ENCODE results near the gene POLE4.

Gene POLE4, protein sequence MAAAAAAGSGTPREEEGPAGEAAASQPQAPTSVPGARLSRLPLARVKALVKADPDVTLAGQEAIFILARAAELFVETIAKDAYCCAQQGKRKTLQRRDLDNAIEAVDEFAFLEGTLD

DNA sequence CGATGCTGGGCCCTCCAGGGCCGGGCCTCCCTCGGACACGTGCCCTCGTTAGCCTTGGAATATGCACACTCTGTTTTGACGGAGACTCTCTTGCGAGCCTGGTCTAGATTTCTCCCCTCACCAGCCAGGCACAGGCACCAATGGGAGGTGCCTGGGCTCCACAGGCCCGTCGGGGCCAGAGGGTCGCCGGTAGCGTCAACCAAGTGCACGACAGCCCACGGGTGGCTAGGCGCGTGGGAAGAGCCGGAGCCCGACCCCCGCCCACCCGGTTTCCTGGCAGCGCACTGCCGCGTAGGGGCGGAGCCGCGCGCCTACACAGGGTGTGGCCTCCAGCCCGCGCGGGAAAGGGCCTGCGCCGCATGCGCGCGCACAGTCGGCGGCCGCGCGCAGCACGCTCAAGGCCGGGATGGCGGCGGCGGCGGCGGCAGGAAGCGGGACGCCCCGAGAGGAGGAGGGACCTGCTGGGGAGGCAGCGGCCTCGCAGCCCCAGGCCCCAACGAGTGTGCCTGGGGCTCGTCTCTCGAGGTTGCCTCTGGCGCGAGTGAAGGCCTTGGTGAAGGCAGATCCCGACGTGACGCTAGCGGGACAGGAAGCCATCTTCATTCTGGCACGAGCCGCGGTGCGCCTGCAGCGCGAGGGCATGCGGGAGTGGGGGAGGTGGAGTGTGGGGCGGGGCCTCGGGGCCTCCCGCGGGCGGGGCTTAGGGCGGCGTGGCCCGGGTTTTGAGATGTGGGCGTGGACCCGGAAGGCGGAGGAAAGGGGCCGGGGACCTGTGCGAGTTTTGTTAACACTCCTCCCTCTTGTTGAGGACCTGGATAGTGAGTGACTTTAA lies at the start of gene POLE4:
Gene POLE4 (plus strand): TSS at position 370 of the 832 bp plus-strand sequence. CDS start 37 bp downstream, at position 407.
- FAIRE-seq: peak; percentile 95

DNA sequence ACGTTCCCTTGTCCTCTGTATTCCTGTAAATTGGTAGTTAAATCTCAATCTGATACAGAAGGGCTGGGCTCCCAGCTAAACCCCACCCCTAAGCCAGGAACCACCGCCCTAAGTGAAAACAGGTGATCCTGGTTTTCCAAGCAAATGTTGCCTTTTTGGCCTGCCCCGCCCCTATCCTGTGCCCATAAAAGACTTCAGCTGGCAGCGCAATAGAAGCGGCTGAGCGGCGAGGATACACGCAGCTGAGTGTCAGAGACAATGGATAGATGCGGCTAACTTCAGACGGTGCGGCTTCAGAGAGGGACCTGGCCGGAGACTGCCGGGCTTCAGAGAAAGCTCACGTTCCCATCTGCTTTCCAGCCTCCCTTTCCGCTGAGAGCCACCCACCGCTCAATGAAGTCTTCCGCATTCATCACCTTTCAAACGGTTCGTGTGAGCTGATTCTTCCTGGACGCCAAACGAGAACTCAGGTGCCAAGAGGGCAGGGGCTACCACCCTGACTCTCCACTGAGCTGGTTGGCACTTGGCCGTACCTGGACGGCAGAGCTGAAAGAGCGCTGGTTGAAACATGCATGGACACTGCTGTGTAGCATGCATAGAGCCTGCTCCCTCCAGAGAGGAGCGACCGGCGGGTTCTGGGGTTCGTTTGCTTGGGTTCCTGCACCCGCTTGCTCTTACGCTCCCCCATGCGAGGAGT lies 49.5 kb upstream of the POLE4 start:
- DNase-seq (ENCODE audit: insufficient read length, low spot score): no peak
- no peak for FAIRE-seq

More for the DNA sequence above, at the start of gene POLE4:
- peak; percentile 86 for DNase-seq (ENCODE audit: insufficient read length, low spot score)

DNA sequence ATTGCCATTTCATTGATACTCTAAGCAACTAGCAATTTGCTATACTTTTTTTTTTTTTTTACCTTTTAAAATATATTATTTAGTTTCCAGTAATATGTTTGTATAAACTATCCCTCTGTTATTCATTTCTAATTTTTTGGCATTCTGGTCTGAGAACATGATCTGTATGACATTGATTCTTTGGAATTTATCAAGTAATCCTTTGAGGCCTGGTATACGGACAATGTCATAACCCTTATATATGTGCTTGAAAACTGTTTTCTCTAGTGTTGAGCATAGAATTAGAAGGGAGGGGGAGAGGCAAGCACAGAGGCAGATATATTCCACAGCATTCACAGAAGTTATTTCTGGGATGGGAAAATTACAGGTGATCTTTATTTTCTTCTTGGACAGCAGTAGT lies 48.2 kb upstream of the POLE4 start:
- no peak for FAIRE-seq
- no peak for DNase-seq (ENCODE audit: insufficient read length, low spot score)

DNA sequence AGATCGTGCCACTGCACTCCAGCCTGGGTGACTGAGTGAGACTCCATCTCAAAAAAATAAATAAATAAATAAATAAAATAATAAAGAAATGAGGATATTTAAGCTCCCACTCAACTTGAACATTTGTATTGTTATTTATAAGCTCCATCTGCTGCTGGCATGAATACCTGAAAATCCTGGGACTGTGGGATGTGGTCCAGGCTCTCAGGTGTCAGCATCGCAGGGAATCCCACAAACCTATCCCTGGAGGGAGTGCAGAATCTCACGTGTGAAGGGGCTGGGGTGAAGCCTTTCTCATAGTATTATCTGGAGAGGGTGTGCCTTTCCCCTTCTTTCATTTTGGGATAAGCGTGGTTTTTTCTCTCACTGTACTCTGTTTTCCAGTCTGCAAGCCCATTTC lies 47.4 kb upstream of the POLE4 start:
- no peak for DNase-seq (ENCODE audit: insufficient read length, low spot score)

DNA sequence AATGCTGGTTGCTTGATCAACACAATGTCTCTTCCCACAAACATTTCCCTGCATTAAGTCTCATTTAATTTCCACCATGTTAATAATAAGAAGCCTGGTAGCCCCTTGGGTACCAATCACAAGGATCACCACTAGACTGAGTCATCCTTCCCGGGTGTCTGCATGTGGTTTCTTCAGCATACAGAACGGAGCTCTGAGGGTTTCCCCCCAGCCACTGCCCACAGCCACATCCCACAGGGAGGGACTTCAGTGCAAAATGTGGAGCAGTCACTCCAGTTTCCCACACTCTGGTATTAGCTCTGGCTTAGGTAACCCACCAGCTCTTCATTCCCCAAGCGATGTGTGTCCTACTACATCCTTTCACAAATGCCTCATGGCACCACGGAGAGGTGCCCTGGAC lies 42.7 kb upstream of the POLE4 start:
- no peak for FAIRE-seq
- no peak for DNase-seq (ENCODE audit: insufficient read length, low spot score)

More for the DNA sequence above, 47.4 kb upstream of the POLE4 start:
- FAIRE-seq: no peak

DNA sequence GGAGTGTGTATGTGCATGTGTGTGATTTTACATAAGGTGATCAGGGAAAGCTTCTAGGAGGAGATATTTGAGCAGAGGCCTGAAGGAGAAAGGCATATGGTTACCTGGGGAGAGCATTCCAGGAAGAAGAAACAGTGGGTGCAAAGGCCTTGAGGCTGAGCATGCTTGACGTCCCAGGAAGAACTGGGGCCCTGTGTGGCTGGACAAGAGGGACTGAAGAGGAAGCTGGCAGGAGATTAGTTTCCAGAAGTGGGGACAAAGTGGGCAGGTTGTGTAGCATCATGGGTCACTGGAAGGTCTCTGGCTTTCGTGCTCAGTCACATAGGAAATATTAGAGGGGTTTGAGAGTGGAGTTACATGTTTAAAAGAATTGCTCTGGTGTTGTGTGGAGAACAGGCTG lies 42.0 kb upstream of the POLE4 start:
- FAIRE-seq: no peak

DNA sequence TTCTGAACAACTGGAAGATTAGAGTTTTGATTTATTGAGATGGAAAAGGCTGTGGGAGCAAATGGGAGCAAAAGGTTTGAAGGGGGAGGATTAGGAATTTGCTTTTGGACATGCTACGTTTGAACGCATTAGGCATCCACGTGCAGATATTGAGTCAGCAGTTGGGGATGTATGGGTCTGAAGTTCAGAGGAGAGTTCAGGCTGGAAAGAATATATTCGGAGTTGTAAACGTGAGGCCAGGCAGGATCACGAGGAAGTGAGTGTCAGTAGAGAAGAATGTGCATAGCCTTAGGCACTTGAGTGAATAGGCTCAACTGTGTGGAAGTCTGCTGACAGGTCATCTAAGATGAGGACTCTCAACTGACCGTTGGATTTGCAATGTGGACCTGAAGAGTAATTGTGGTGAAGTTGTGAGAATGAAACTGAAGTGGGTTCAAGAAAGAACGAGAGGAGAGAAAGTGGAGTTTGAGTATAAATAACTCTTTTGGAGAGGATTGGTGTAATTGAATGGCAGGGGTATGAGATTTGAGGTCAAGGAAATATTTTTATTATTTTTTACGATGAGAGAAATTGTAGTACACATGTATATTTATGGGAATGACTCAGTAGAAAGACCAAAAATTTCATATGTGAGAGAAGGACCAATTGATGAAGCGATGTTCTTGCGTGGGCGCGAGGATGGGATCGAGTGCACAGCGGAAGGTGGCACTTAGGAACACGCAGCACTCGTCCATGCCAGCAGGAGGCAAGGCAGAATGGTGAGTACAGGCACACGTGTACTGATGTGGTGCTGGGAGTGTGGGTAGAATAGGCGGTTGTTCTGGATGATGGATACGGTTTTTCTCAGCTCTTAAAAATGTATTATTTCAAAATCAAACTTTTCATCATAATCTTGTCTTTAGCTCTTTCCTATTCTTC lies 40.5 kb upstream of the POLE4 start:
- FAIRE-seq (peak; percentile 96), DNase-seq (ENCODE audit: insufficient read length, low spot score) (peak; percentile 89)

More for the DNA sequence above, 42.0 kb upstream of the POLE4 start:
- no peak for DNase-seq (ENCODE audit: insufficient read length, low spot score)

DNA sequence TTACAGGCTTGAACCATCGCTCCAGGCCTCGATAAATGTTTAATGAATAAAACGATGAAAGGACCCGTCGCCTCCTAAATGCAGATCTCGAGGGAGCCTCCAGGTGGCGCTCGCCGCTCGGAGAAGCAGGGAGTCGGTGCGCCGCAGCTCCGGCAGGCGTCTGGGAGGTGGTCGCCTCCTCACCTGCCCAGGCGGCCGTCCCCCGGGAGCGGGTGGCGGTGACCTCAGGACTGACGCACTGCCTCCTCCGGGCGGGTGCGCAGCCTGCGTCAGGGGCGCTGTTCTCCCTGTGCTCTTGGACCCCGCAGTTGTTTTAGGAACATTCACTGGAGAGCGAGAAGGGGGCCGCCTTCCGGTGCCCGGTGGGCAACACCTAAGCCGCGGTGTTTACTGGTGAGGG lies 38.6 kb upstream of the POLE4 start:
- DNase-seq (ENCODE audit: insufficient read length, low spot score) (no peak), FAIRE-seq (no peak)

DNA sequence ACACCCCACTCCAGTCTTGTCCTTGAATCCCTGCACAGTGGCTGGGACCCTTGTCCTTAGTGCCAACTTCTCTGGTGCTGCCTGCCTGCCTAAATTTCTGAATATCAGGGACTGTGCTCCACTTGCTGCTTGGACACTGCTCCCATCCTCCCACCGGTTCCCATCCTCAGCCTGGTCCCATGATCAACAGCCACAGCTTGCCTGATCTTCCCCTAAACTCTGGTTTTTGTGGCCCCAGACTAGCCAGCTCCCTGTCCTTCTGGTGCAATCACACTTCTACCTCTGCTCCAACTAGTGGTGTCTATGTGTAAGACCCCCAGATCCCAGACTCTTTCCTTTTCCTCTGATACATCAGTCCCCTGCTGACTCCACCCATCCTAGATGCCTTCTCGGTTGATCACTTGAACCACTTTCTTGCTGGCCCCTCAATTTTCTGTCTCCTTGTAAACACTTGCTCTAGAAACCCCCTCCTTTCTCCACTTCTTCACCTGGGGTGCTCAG lies 37.2 kb upstream of the POLE4 start:
- DNase-seq (ENCODE audit: insufficient read length, low spot score) (no peak), FAIRE-seq (no peak)

DNA sequence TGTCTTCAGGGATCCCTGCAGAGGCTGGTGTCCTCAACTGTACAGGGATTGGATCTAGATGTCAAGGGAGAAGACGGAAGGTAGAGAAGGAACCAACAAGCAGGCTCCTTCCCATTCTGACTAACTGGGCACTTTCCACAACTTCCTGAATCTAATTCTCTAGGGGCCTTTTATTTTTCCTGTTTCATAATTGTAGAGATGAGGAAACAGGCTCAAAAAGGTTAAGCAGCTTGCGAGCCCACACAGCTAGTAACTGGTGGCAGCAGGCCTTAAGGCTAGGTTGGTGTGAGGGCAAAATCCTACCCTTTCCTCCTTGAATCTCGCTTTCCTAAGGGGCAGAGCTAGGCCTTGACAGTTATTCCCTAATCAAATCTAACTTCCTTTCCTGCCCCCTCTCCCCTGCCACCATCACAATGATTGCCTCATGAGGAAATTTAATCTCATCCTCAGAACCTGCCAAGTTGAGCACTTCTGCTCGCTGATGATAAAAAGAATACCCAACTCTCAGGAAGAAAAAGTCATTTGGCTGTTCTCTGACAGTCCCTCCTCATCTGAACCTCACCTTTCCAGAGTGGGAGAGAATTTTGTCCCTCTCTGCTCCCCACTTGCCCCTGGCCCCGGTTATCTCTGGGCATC lies 35.7 kb upstream of the POLE4 start:
- FAIRE-seq: no peak

DNA sequence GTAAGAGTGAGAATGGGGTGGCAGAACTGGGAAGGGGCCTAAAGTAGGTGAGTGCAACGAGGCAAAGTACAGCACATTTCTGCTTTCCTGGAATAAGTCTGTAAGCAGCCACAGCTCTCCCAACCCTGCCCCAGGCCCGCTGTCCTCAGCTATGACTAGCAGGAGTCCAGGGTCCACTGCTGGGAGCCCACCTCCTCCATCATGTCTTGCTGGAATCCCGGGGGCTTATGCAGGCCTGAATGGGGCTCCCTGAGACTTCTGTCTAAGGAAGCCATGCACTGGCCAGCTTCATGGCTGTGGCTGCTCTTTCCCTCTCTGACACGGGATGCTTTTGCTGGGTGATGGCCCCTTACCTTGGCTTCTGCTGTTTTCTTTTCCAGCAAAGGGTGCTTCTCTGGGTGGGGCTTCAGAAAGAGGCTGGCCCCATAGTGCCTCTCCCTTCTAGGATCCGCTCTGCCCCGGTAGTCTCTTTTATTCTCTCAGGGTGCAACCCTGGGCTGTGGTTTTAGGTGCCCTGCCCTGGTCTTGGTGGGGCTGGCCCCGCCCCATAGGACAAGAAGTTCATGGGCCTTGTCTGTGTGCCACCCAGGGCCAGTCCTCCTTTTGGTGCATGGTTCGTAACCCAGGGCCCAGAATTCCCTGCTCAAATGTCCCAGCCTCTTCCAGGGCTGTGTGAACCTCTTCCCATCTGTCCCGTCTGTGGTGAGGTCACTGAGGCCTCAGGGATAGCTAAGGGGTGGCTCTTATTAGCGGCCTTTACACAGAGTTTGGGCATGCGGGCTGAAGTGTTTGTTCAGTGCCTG lies 33.8 kb upstream of the POLE4 start:
- DNase-seq (ENCODE audit: insufficient read length, low spot score) (no peak), FAIRE-seq (no peak)

More for the DNA sequence above, 35.7 kb upstream of the POLE4 start:
- DNase-seq (ENCODE audit: insufficient read length, low spot score): no peak

DNA sequence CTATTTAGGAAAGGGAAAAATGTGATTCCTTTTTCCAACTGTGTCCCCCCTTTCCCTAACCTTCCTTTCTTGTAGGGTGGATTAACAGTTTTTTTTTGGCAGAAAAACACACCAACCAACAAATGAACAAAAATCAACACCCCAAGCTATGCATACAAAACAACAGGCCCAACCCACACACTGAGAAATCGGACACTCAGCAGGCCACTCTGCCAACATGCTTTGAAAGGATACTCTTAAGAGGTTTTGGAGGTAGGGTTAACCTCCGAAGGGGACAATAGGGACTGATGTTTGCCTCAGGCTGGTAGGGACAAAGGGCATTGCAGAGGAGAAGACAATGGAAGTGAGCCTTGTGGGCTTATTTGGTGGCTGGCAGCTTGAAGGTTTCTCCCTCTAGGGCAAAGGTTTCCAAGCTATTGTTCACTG lies 33.1 kb upstream of the POLE4 start:
- FAIRE-seq (no peak), DNase-seq (ENCODE audit: insufficient read length, low spot score) (no peak)

DNA sequence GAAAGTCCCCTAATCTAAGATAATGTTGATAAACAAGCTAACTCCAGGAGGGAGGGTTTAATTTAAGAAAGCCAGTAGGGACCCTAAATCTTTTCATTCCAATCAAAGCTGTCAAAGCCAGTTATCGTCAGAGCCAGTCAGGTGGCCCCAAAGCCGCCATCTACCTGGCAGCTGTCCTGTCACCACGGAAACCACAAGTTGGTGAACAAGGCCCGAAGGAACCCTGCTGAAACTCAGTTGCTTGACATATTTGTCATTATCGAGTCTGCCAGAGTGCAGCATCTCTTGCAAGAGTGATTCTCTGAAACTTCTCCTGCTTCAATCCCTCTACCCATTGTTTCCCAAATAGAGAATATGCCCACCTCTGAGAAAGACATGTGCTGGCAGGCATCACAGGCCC lies 30.8 kb upstream of the POLE4 start:
- DNase-seq (ENCODE audit: insufficient read length, low spot score) (no peak), FAIRE-seq (no peak)

DNA sequence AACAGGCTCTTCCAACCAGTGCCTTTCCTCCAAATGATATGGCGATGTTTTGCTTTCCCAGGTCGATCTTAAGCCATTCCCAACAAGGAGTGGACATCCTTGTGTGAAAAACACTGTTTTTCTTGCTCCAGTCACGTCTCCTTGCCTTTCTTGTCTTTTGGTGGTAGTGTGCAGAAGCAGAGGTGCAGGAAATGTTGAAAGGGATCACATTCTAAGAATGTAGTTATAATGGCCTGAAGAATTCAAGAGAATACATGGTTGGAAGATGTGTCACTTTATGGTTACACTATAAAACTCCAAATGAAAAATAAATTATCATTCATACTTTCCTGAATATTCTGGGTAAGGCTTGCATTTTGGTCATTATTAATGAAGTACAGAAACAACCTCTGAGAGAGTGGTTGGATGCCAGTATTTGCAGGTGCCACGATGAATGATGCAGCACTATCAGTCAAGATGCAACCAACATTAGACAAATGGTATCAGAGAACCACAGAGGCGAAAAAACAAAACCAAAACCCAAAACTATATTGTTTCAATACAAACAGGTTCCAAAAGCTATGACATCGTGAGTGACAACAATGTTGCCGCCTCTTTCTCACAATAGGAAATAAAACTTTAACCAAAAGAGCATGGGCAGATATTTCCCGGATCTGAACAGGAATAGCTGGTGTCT lies 27.5 kb upstream of the POLE4 start:
- no peak for FAIRE-seq
- no peak for DNase-seq (ENCODE audit: insufficient read length, low spot score)

DNA sequence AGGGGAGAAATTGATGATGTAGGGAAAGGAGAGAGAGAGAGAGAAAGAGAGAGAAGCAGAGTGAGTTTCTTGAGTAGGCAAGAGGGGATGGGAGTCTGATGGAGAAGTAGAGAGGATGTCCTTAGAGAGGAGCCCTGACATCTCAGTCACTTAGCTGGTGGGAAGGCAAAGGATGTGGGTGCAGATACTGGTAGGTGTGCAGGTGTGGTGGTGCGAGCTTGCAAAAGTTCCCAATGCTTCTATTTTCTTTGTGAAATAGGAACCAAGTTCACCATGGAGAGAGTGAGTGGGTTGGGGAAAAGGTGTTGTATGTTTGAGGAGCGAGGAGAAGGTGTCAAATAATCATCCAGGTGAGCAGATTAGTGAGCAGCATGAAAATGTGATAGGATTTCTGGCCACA lies 26.5 kb upstream of the POLE4 start:
- no peak for DNase-seq (ENCODE audit: insufficient read length, low spot score)
- no peak for FAIRE-seq

DNA sequence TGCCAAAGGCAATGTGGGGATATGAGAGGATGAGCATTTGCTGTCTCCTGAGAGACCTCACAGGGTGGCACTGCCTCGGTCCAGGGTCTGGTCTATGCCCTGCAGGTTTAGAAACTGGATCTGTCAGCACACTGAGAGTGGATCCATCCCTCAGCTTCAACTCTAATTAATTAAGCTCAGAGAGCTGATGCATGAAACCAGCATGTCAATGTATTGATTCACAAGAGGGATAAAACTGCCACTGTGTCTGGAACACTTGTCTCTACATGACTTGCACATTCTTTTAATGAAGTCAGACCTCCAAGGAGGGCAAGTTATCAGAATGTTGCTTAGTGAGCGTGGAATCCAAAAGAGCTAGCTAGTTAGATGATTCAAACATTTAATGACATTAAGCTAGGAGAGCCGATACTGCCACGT lies 22.5 kb upstream of the POLE4 start:
- FAIRE-seq (peak; percentile 77), DNase-seq (ENCODE audit: insufficient read length, low spot score) (no peak)

DNA sequence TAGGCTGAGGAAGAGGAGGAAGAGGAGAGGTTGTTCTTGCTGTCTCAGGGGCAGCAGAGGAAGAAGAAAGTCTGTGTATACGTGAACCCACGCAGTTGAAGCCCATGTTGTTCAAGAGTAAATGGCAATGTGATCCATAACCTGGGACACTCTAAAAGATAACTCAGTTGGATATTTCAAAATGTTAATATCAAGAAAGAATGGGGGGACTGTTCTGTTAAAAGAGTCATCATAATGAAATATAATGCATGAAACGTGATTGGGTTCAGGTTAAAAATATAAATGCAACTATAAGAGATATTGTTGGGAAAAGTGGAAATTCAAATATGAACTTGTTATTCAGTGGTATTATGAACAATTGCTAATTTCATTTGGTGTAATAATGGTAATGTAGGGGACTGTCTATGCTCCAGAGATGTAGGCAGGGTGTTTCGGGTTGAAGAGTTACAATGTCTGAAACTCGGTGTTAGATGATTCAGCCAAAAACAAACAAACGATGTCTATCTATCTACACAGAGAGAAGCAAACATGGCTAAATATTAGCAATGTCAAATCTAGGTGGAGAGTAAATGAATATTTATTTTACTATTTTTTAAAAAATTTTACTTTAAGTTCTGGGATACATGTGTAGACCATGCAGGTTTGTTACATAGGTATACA lies 21.1 kb upstream of the POLE4 start:
- DNase-seq (ENCODE audit: insufficient read length, low spot score) (no peak), FAIRE-seq (no peak)

DNA sequence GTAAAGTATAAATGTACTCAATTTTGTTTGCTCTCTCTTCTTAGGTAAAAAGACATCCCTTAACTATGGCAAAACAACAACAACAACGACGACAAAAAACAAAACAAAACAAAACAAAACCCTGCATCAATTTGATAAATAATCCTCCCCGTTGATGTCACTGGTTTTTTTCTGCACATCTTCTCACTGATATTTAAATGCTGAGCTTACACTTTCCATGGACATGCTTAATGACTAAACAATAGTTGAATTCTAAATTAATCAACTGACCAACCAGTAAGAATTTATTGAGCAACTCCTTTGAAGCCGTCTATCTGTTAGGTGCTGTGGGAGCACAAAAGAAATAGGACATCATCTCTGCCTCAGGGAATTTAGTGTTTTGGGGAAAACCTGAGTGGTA lies 20.2 kb upstream of the POLE4 start:
- FAIRE-seq (no peak), DNase-seq (ENCODE audit: insufficient read length, low spot score) (no peak)
